Testis (tissue), 2 donors: ENCODE measurements around the gene LIMD2.

Experiments used
- CTCF ChIP-seq, 3 experiments: fragments of 450-650 bp in 2 of 3; fragments of 200-600 bp in 1 of 3; sonication (generic) in 1 of 3; IDR thresholded peaks; one replicate each; pipeline ENCODE4 v1.5.1; 2016 to 2019; ENCODE audit warnings: antibody characterized with exemption in 3 of 3, mild to moderate bottlenecking in 2 of 3, moderate library complexity in 1 of 3
- POLR2A ChIP-seq: fragments of 450-650 bp; IDR thresholded peaks from one replicate; pipeline ENCODE4 v1.6.1; 2017; ENCODE audit warnings: antibody characterized with exemption, mild to moderate bottlenecking, moderate library complexity

GRCh38 chr17:63665527-63666214 lies 34.3 kb downstream of the LIMD2 start:
- no peak for TF ChIP-seq CTCF (IDR thresholded peaks at IDR 0.05)
- TF ChIP-seq POLR2A, result no peak
